H1 (cell line): ENCODE results near the gene ARL6IP6. TPM values are rescaled to one million over a fixed set of nuclear protein-coding genes. Genes with fewer than 3 reads are reported as not detected.
"Not testable (repeated sequence)": the region's sequence is repeated elsewhere in the genome, so short reads cannot be mapped to it uniquely, and the experiment has no call there.

Experiments used
- CTCF ChIA-PET: fragments of 300-600 bp; sonication (Branson Sonifier 250); formaldehyde crosslinking; loops from one replicate; lab custom pipeline; 2021; ENCODE audit not compliant: partially characterized antibody; lab: Charles Lee
- POLR2A ChIA-PET: fragments of 300-600 bp; sonication (Branson Sonifier 250); formaldehyde crosslinking; loops from one replicate; lab custom pipeline; 2021; ENCODE audit warnings: inconsistent platforms; ENCODE audit not compliant: partially characterized antibody; lab: Charles Lee
- DNase-seq, 2 experiments: peaks; one replicate each; pipeline versions ENCODE4 v3.0.0 to v3.0.0-alpha.2; 2010 to 2022; ENCODE audit warnings: low spot score in 2 of 2, low read depth in 1 of 2, mixed read lengths in 1 of 2
- FAIRE-seq: peaks from 2 replicates; lab custom pipeline; 2011; peaks lifted over from hg19 to GRCh38; lab: Jason Lieb, UNC
- H2AFZ ChIP-seq: 2 replicates; pipeline ENCODE4 v1.8.1; 2012; ENCODE audit warnings: low read length, inconsistent platforms
- H2AK5ac ChIP-seq: 2 replicates; pipeline ENCODE4 v1.6.1; 2013; ENCODE audit warnings: low read depth, low read length
- H2BK120ac ChIP-seq: replicated peaks from 2 replicates; pipeline ENCODE3; 2013; ENCODE audit warnings: low read depth, low read length, inconsistent platforms
- H2BK12ac ChIP-seq: 2 replicates; pipeline ENCODE4 v1.6.1; 2013; ENCODE audit warnings: low read depth, low read length
- H2BK15ac ChIP-seq: 2 replicates; pipeline ENCODE4 v1.6.1; 2013; ENCODE audit warnings: low read length
- H2BK20ac ChIP-seq: 2 replicates; pipeline ENCODE4 v1.6.1; 2013; ENCODE audit warnings: low read length
- H2BK5ac ChIP-seq: 2 replicates; pipeline ENCODE4 v1.6.1; 2013; ENCODE audit warnings: low read depth, low read length
- H3K14ac ChIP-seq: 2 replicates; pipeline ENCODE4 v1.6.1; 2013; ENCODE audit warnings: inconsistent platforms; ENCODE audit not compliant: insufficient read length
- H3K18ac ChIP-seq: 2 replicates; pipeline ENCODE4 v1.6.1; 2013; ENCODE audit warnings: low read length; ENCODE audit errors: extremely low read depth
- H3K23ac ChIP-seq: 2 replicates; pipeline ENCODE4 v1.6.1; 2013; ENCODE audit warnings: inconsistent platforms; ENCODE audit not compliant: insufficient read length
- H3K23me2 ChIP-seq: 2 replicates; pipeline ENCODE4 v1.6.1; 2013; ENCODE audit warnings: low read depth, low read length
- H3K27ac ChIP-seq: 2 replicates; pipeline ENCODE4 v1.6.1; 2011; ENCODE audit warnings: low read depth, low read length, inconsistent platforms
- H3K27me3 ChIP-seq, 4 experiments: replicated peaks in 1 of 4; 1 replicate in 1 of 4; 2 replicates in 3 of 4; pipeline versions ENCODE4 v1.6.1 to v1.8.1; 2011 to 2013; ENCODE audit warnings: low read length in 3 of 4, mild to moderate bottlenecking in 3 of 4, inconsistent platforms in 2 of 4, mixed read lengths in 2 of 4, moderate library complexity in 1 of 4; ENCODE audit not compliant: control insufficient read depth in 3 of 4, insufficient read depth in 3 of 4; ENCODE audit errors: extremely low read depth in 1 of 4
- H3K36me3 ChIP-seq, 4 experiments: 2 replicates each; pipeline versions ENCODE4 v1.6.1 to v1.8.1; 2011 to 2013; ENCODE audit warnings: mild to moderate bottlenecking in 4 of 4, low read length in 3 of 4, moderate library complexity in 2 of 4, control low read depth in 1 of 4, inconsistent platforms in 1 of 4; ENCODE audit not compliant: insufficient read depth in 4 of 4, control insufficient read depth in 2 of 4
- H3K4ac ChIP-seq: replicated peaks from 2 replicates; pipeline ENCODE3; 2013; ENCODE audit warnings: low read length, low read depth, mixed read lengths, inconsistent platforms; ENCODE audit not compliant: insufficient read length
- H3K4me1 ChIP-seq, 4 experiments: replicated peaks in 1 of 4; 1 replicate in 1 of 4; 2 replicates in 3 of 4; pipeline versions ENCODE4 v1.6.1 to v1.8.1; 2011 to 2013; ENCODE audit warnings: low read length in 3 of 4, inconsistent platforms in 2 of 4, mixed read lengths in 1 of 4; ENCODE audit not compliant: insufficient read depth in 4 of 4, control insufficient read depth in 3 of 4
- H3K4me2 ChIP-seq, 2 experiments: 2 replicates each; pipeline versions ENCODE4 v1.6.1 to v1.8.1; 2011 to 2013; ENCODE audit warnings: low read depth in 2 of 2, low read length in 2 of 2, control low read depth in 1 of 2, inconsistent platforms in 1 of 2, mild to moderate bottlenecking in 1 of 2; ENCODE audit not compliant: insufficient read depth in 1 of 2
- H3K4me3 ChIP-seq, 4 experiments: fragments of 200-600, 300-600 bp in 1 of 4; sonication (generic), shearing (Covaris generic), sonication (Bioruptor Twin) in 1 of 4; 2 replicates each; pipeline versions ENCODE4 v1.5.1 to v1.8.1; 2011 to 2016; ENCODE audit warnings: low read length in 4 of 4, low read depth in 3 of 4, control low read depth in 2 of 4, inconsistent platforms in 2 of 4, mild to moderate bottlenecking in 2 of 4, mixed read lengths in 1 of 4, moderate library complexity in 1 of 4; ENCODE audit not compliant: insufficient read depth in 2 of 4; ENCODE audit errors: extremely low read depth in 1 of 4
- H3K56ac ChIP-seq: replicated peaks from 2 replicates; pipeline ENCODE3; 2013; ENCODE audit warnings: low read depth, mild to moderate bottlenecking, mixed read lengths, low read length, inconsistent platforms; ENCODE audit not compliant: insufficient read length
- H3K79me1 ChIP-seq: 2 replicates; pipeline ENCODE4 v1.6.1; 2013; ENCODE audit warnings: low read depth, low read length, control low read depth
- H3K79me2 ChIP-seq, 2 experiments: 2 replicates each; pipeline versions ENCODE4 v1.6.1 to v1.8.1; 2012 to 2013; ENCODE audit warnings: low read length in 2 of 2, mild to moderate bottlenecking in 2 of 2, inconsistent platforms in 1 of 2; ENCODE audit not compliant: insufficient read depth in 2 of 2, control insufficient read depth in 1 of 2
- H3K9ac ChIP-seq, 4 experiments: replicated peaks in 1 of 4; 1 replicate in 1 of 4; 2 replicates in 3 of 4; pipeline versions ENCODE4 v1.6.1 to v1.8.1; 2011 to 2013; ENCODE audit warnings: low read depth in 3 of 4, low read length in 3 of 4, control low read depth in 2 of 4, mild to moderate bottlenecking in 2 of 4, moderate library complexity in 2 of 4, inconsistent platforms in 1 of 4; ENCODE audit errors: extremely low read depth in 1 of 4
- H3K9me3 ChIP-seq, 2 experiments: 2 replicates each; pipeline versions ENCODE4 v1.6.1 to v1.8.1; 2012 to 2013; ENCODE audit warnings: mild to moderate bottlenecking in 2 of 2, moderate library complexity in 2 of 2, control low read depth in 1 of 2, inconsistent platforms in 1 of 2, low read depth in 1 of 2, low read length in 1 of 2, mixed read lengths in 1 of 2; ENCODE audit not compliant: insufficient read depth in 2 of 2
- H4K20me1 ChIP-seq, 2 experiments: replicated peaks in 1 of 2; 2 replicates each; pipeline versions ENCODE3 to v1.8.1; 2011 to 2013; ENCODE audit warnings: inconsistent platforms in 2 of 2, low read length in 2 of 2, mild to moderate bottlenecking in 1 of 2; ENCODE audit not compliant: insufficient read depth in 2 of 2, control insufficient read depth in 1 of 2
- H4K5ac ChIP-seq: 2 replicates; pipeline ENCODE4 v1.6.1; 2013; ENCODE audit warnings: low read length, low read depth, mixed read lengths, inconsistent platforms; ENCODE audit not compliant: insufficient read length
- H4K8ac ChIP-seq: 2 replicates; pipeline ENCODE4 v1.8.0; 2013; ENCODE audit warnings: mild to moderate bottlenecking, moderate library complexity, low read length, inconsistent platforms; ENCODE audit not compliant: insufficient read depth; ENCODE audit errors: extremely low read depth
- H4K91ac ChIP-seq: replicated peaks from 2 replicates; pipeline ENCODE3; 2013; ENCODE audit warnings: low read length, mixed read lengths, inconsistent platforms; ENCODE audit not compliant: insufficient read length
- WGBS, 2 experiments: shearing (Covaris generic) in 1 of 2; methylation state at CpG; one replicate each; pipeline versions ENCODE4 v1.1.6 to v1.1.7; 2013 to 2015; ENCODE audit warnings: low lambda C conversion rate in 2 of 2, mixed read lengths in 2 of 2, inconsistent platforms in 1 of 2, low coverage in 1 of 2, missing lambda C conversion rate in 1 of 2; ENCODE audit not compliant: insufficient replicate concordance in 2 of 2, insufficient coverage in 1 of 2, insufficient read length in 1 of 2; ENCODE audit errors: extremely low coverage in 1 of 2, missing lambda C conversion rate in 1 of 2; 5-methylcytosine and 5-hydroxymethylcytosine counted together
- polyA plus RNA-seq, 7 experiments: library from polyadenylated mRNA; depleted of rRNA in 3 of 7; stranded (reverse) in 5 of 7; unstranded in 2 of 7; fragments of >200 nt in 5 of 7; fragments of 200-250 nt in 2 of 7; gene quantifications; 1 replicate in 5 of 7; 2 replicates in 1 of 7; 4 replicates in 1 of 7; pipeline versions ENCODE4 v1.2.1 to v1.2.3, GENCODE V29; 2011 to 2013; ENCODE audit warnings: missing spikeins in 2 of 7, mixed read lengths in 2 of 7
- total RNA-seq: library from RNA; stranded (reverse); fragmentation: NEBNext Ultra II Directional; extraction: Animal tissue kit (Norgen Biotek cat#: 25700); gene quantifications from 2 replicates; pipeline ENCODE4 v1.2.1, GENCODE V29; 2021

ARL6IP6 gene
- total and polyA plus RNA-seq, 2 of the 8 experiments (the other 6 are each of a cell fraction or from before 2014, with no cell fraction given) = 47.3 to 92.9 TPM

DNA sequence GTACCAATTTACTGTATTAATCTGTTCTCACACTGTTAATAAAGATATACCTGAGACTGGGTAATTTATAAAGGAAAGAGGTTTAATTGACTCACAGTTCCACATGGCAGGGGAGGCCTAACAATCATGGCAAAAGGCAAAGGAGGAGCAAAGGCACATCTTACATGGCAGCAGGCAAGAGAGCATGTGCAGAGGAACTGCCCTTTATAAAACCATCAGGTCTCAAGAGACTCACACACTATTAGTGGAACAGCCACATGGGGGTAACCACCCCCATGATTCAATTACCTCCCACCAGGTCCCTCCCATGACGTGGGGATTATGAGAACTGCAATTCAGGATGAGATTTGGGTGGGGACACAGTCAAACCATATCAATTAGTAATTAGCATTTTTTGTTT lies 21.3 kb downstream of the ARL6IP6 start:
- H3K9ac ChIP-seq, H2BK15ac ChIP-seq, H2AFZ ChIP-seq, H3K4me1 ChIP-seq, H2BK12ac ChIP-seq, H4K91ac ChIP-seq, H3K79me1 ChIP-seq, H3K56ac ChIP-seq, FAIRE-seq, H4K5ac ChIP-seq, H3K27ac ChIP-seq, H3K14ac ChIP-seq, H3K23me2 ChIP-seq, H3K9me3 ChIP-seq, H2BK5ac ChIP-seq, H2BK120ac ChIP-seq, H2BK20ac ChIP-seq, H3K23ac ChIP-seq, DNase-seq, H4K20me1 ChIP-seq, H3K27me3 ChIP-seq, H3K18ac ChIP-seq, H3K4me2 ChIP-seq, H3K79me2 ChIP-seq, H3K4ac ChIP-seq, POLR2A ChIA-PET, H3K4me3 ChIP-seq, H4K8ac ChIP-seq, H2AK5ac ChIP-seq: not testable (repeated sequence)
- WGBS, 2 experiments = 100% methylated on average over 1 of the region's 1 CpG; no CpG with 5 or more reads in 1 of the 2 experiments
- CTCF ChIA-PET = interaction anchor here (1.1 to 1.4 kb wide), 2 partner anchors 11 to 219 kb away, joined by 3 to 5 read pairs; no protein-coding TSS in a partner anchor
- H3K36me3 ChIP-seq = peaks cover 0 to 57% (median 28%) of the 10 kb centered on the region in 4 experiments; a peak in 7 of 8 replicates
